ENCODE data around the gene ERCC1.

Gene ERCC1

DNA sequence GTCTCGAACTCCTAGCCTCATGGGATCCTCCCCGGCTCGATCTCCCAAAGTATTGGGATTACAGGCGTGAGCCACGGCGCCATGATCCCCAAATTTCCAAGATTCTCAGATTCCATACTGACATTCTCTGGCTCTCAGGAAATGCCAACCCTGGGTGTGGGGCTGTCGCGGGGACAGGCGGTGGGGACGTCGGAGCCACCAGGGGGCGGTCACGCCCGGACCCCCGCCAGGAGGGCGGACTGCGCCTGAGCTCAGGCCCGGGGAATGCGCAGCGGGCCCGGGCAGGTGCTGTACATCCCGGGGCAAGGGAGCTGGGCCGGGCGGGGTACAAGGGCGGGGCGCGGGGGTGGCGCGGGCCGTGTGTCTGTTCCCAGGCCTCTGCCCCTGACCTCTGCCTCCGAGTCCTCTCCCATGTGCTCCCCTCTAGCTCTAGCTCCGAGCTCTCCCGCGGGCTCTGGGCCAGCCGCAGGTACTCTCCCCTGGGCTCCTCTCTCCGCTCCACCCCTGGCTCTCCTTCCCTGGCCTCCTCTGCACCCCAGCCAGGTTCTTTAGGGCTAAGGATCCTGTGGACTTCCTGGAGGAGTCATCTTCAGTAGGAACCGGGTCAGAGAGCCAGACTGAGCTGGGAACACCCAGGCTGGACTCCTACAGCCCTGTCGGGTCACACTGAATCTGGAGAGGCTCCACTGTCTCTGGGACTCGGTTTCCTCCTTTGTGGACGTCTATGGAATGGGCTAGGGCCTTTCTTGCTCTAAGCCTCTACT, 21.2 kb downstream of the ERCC1 start:
- no peaks in the 10 kb centered on the region for H3K36me3 ChIP-seq (ENCODE audit: low read length)
- no peak overlapping the region for H3K9ac ChIP-seq (ENCODE audit: low read length)
- H3K9me2 ChIP-seq (replicated peaks; ENCODE audit: insufficient read depth, low read length), result no peaks in the 10 kb centered on the region
- no peak overlapping the region for H3K4me2 ChIP-seq (ENCODE audit: low read depth, low read length, poor library complexity, severe bottlenecking)
- no peak overlapping the region for H2AFZ ChIP-seq (ENCODE audit: low read depth, low read length, severe bottlenecking)
- no peak for TF ChIP-seq EZH2phosphoT487 (conservative IDR thresholded peaks at IDR 0.05; ENCODE audit: low read length)
- TF ChIP-seq, protein P1, sequence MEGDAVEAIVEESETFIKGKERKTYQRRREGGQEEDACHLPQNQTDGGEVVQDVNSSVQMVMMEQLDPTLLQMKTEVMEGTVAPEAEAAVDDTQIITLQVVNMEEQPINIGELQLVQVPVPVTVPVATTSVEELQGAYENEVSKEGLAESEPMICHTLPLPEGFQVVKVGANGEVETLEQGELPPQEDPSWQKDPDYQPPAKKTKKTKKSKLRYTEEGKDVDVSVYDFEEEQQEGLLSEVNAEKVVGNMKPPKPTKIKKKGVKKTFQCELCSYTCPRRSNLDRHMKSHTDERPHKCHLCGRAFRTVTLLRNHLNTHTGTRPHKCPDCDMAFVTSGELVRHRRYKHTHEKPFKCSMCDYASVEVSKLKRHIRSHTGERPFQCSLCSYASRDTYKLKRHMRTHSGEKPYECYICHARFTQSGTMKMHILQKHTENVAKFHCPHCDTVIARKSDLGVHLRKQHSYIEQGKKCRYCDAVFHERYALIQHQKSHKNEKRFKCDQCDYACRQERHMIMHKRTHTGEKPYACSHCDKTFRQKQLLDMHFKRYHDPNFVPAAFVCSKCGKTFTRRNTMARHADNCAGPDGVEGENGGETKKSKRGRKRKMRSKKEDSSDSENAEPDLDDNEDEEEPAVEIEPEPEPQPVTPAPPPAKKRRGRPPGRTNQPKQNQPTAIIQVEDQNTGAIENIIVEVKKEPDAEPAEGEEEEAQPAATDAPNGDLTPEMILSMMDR (IDR thresholded peaks at IDR 0.05; ENCODE audit: insufficient read depth, low read length, poor library complexity, severe bottlenecking), result peak; percentile 46
- no peak overlapping the region for H3K4me3 ChIP-seq (ENCODE audit: insufficient read depth, low read length, poor library complexity, severe bottlenecking)
- H3K79me2 ChIP-seq (ENCODE audit: insufficient read depth, low read length), result peaks cover 10% of the 10 kb centered on the region
- no peaks in the 10 kb centered on the region for H3F3A ChIP-seq (ENCODE audit: insufficient read depth)
- H3K9me3 ChIP-seq (ENCODE audit: insufficient read depth, low read length), result no peaks in the 10 kb centered on the region
- H3K27me3 ChIP-seq (ENCODE audit: low read length), result no peaks in the 10 kb centered on the region
- H4K20me1 ChIP-seq (ENCODE audit: low read depth, low read length), result no peaks in the 10 kb centered on the region
- no peak overlapping the region for H3K27ac ChIP-seq (ENCODE audit: low read depth, low read length)

DNA sequence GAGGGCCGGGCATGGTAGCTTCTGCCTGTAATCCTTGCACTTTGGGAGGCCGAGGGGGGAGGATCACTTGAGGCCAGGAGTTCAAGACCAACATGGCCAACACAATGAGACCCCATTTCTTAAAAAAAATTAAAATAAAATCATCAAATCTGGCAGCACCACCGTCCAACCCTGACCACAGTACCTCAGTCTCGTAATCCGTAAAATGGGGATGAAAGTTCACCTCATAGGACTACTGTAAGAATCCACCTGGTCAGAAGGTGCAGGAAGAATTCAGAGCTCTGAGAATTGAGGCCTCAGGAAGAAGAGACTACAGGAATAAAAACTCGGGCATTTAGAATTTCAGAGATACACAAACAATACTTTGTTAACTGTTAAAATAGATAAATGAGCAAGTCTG, 21.9 kb downstream of the ERCC1 start:
- Histone ChIP-seq H3K27me3 (ENCODE audit: low read length) (no peaks in the 10 kb centered on the region), H4K20me1 (ENCODE audit: low read depth, low read length) (no peaks in the 10 kb centered on the region), H3K9me2 (replicated peaks; ENCODE audit: insufficient read depth, low read length) (no peaks in the 10 kb centered on the region), H3K4me3 (ENCODE audit: insufficient read depth, low read length, poor library complexity, severe bottlenecking) (no peak overlapping the region), H3K36me3 (ENCODE audit: low read length) (no peaks in the 10 kb centered on the region), H3F3A (ENCODE audit: insufficient read depth) (no peaks in the 10 kb centered on the region), H3K27ac (ENCODE audit: low read depth, low read length) (no peak overlapping the region), H3K4me2 (ENCODE audit: low read depth, low read length, poor library complexity, severe bottlenecking) (no peak overlapping the region), H3K9ac (ENCODE audit: low read length) (no peak overlapping the region), H3K9me3 (ENCODE audit: insufficient read depth, low read length) (no peaks in the 10 kb centered on the region), H3K79me2 (ENCODE audit: insufficient read depth, low read length) (peaks cover 4% of the 10 kb centered on the region), H2AFZ (ENCODE audit: low read depth, low read length, severe bottlenecking) (no peak overlapping the region)
- TF ChIP-seq, protein P1 (IDR thresholded peaks at IDR 0.05; ENCODE audit: insufficient read depth, low read length, poor library complexity, severe bottlenecking), result no peak
- no peak for TF ChIP-seq EZH2phosphoT487 (conservative IDR thresholded peaks at IDR 0.05; ENCODE audit: low read length)

DNA sequence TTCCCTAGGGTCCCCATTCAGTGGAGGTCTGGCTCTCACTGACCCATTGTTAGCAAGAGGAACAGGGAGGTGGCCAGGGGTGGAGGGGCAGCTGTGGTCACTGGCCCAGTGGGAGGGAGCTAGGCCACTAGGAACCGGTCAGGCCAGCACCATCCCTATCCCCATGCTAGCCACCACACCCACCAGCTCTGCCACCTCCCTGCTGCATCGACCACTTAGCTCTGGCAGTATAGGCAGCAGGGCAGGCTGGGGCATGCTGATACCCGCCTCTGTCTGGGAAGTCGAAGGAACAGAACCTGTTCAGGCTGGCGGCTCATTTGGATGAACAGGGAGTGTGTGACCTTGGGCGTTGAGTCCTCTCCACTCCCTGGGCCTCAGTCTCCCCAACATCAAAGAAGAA, 23.5 kb downstream of the ERCC1 start:
- H3F3A ChIP-seq (ENCODE audit: insufficient read depth), result no peaks in the 10 kb centered on the region
- no peaks in the 10 kb centered on the region for H3K36me3 ChIP-seq (ENCODE audit: low read length)
- TF ChIP-seq, protein P1 (IDR thresholded peaks at IDR 0.05; ENCODE audit: insufficient read depth, low read length, poor library complexity, severe bottlenecking), result no peak
- no peak for TF ChIP-seq EZH2phosphoT487 (conservative IDR thresholded peaks at IDR 0.05; ENCODE audit: low read length)
- H3K9me2 ChIP-seq (replicated peaks; ENCODE audit: insufficient read depth, low read length), result no peaks in the 10 kb centered on the region
- H3K9ac ChIP-seq (ENCODE audit: low read length), result no peak overlapping the region
- no peak overlapping the region for H3K27ac ChIP-seq (ENCODE audit: low read depth, low read length)
- no peaks in the 10 kb centered on the region for H3K9me3 ChIP-seq (ENCODE audit: insufficient read depth, low read length)
- no peak overlapping the region for H3K4me3 ChIP-seq (ENCODE audit: insufficient read depth, low read length, poor library complexity, severe bottlenecking)
- no peak overlapping the region for H3K4me2 ChIP-seq (ENCODE audit: low read depth, low read length, poor library complexity, severe bottlenecking)
- no peaks in the 10 kb centered on the region for H3K27me3 ChIP-seq (ENCODE audit: low read length)
- H4K20me1 ChIP-seq (ENCODE audit: low read depth, low read length), result no peaks in the 10 kb centered on the region
- no peaks in the 10 kb centered on the region for H3K79me2 ChIP-seq (ENCODE audit: insufficient read depth, low read length)
- no peak overlapping the region for H2AFZ ChIP-seq (ENCODE audit: low read depth, low read length, severe bottlenecking)
